Measurements from ENCODE around the gene LSS.

- TF ChIP-seq JUN (IDR thresholded peaks at IDR 0.05; ENCODE audit: low read depth, low read length): no peak
- no peak for TF ChIP-seq CTCF (IDR thresholded peaks at IDR 0.05; ENCODE audit: control extremely low read depth in 1 of 3, insufficient read depth in 1 of 3, low read depth in 1 of 3, low read length in 3 of 3)
- TF ChIP-seq, protein P1, sequence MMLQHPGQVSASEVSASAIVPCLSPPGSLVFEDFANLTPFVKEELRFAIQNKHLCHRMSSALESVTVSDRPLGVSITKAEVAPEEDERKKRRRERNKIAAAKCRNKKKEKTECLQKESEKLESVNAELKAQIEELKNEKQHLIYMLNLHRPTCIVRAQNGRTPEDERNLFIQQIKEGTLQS (IDR thresholded peaks at IDR 0.05; ENCODE audit: insufficient read depth, low read depth, low read length): no peak
- TF ChIP-seq MAFK (IDR thresholded peaks at IDR 0.05; ENCODE audit: low read depth, low read length): no peak
These were observed 34.7 kb downstream of the LSS start for GRCh38 chr21:46193829-46194373.

All from H1 (cell line).